Activated naive CD8-positive, alpha-beta T cell treated with anti-CD3 and anti-CD28 coated beads, Interleukin-2, amount 10 ng/mL, durations not matched to agents 7 days and 5 days (primary cell): Measurements from ENCODE around the gene NRL. TPM values are rescaled to one million over a fixed set of nuclear protein-coding genes. Genes with fewer than 3 reads are reported as not detected.

Source experiments
- ATAC-seq: fragments of 150-1000 bp; cut with Tn5 transposase; one replicate; pipeline ENCODE4 v1.10.0; 2021; ENCODE audit warnings: low read depth, moderate library complexity
- POLR2A ChIA-PET: fragments of 350-600 bp; sonication (Branson Sonifier 250); formaldehyde crosslinking; loops from one replicate; lab custom pipeline; 2021; ENCODE audit warnings: antibody characterized with exemption; lab: Charles Lee
- DNase-seq: peaks from one replicate; pipeline ENCODE4 v3.0.0; 2021
- H3K27ac Mint-ChIP-seq: one replicate; pipeline ENCODE4 v1.8.0; 2022; ENCODE audit warnings: mild to moderate bottlenecking, mixed read lengths
- H3K27me3 Mint-ChIP-seq: one replicate; pipeline ENCODE4 v1.8.0; 2022; ENCODE audit warnings: mild to moderate bottlenecking, moderate library complexity, mixed read lengths
- H3K36me3 Mint-ChIP-seq: one replicate; pipeline ENCODE4 v1.8.0; 2021; ENCODE audit warnings: mild to moderate bottlenecking, mixed read lengths
- H3K4me1 Mint-ChIP-seq: one replicate; pipeline ENCODE4 v1.8.0; 2021; ENCODE audit warnings: mixed read lengths
- H3K4me3 Mint-ChIP-seq: one replicate; pipeline ENCODE4 v1.8.0; 2022; ENCODE audit warnings: mild to moderate bottlenecking, moderate library complexity, mixed read lengths
- H3K9me3 Mint-ChIP-seq: one replicate; pipeline ENCODE4 v1.8.0; 2021; ENCODE audit warnings: mixed read lengths
- total RNA-seq, 2 experiments: library from RNA; stranded (reverse); gene quantifications; one replicate each; pipeline ENCODE4 v1.2.3, GENCODE V29; 2021

NRL gene
- total RNA-seq, 2 experiments from 2014 or later, result 3.3 to 3.4 TPM

DNA sequence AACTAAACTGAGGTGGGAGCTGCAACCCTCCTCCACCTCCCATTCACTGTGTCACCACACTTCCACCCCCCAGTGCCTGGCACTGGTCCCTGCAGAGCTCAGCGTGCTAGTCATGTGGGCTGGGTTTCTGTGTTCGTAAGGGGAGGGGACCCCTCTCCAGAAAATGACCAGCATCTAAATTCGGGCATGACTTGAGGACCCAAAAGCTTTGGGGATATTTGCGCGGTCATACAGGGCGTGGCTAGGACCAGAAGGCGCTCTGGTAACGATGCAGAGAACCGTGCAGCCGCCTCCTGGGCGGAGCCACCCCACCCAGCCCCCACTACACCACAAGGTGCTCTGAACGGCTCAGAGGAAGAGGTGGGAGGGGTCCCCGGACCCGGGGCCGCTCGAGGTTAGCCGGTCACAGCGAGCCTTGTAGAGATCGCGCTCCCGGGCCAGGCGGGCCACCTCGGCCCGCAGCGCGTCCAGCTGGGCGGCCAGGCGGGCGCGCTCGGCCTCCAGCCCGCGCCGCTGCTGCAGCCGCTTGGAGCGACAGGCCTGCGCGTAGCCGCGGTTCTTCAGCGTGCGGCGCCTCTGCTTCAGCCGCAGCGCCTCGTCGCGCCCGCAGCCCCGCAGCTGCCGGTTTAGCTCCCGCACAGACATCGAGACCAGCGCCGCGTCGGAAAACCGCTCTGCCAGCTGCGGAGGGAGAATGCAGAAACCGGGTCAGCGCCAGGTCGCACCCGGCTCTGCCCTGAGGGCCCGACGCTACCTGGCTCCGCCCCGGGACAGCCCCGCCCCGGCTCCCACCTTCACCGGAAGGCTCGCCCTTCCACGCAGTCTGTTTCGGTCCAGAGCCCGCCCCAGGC, 33.6 kb downstream of the NRL start:
- peak; percentile 86 for DNase-seq
- peak; percentile 93 for ATAC-seq
- Mint-ChIP-seq H3K27ac (peak overlapping the region; percentile 87), H3K36me3 (no peaks in the 10 kb centered on the region), H3K9me3 (no peaks in the 10 kb centered on the region), H3K4me3 (peak overlapping the region; percentile 80), H3K27me3 (no peaks in the 10 kb centered on the region), H3K4me1 (peaks cover 21% of the 10 kb centered on the region)
- POLR2A ChIA-PET, result interaction anchor here (0.6 to 4.9 kb wide), 18 partner anchors 8 to 455 kb away, joined by 3 to 71 read pairs (median 7); partner anchors contain the start of genes CARMIL3, CPNE6, DCAF11 and DHRS4L2

DNA sequence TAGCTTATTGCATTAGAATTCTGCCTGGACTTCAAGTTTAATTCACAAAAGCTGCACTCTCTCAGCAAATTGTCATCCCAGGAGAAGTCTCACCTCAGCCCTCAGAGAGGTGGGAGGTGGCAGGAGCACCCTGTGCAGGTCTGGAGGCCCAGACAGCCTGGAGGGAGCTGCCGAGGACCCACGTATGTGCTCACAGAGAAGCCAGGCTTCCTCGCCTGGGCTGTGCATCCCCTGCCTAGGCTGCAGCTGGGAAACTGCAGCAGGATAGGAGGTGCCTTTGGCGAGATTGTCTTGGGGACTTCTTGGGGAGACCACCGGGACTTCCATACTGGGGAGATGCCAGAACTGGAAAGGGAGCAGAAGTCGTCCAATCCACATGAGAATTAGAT, 34.6 kb downstream of the NRL start:
- no peak for ATAC-seq
- POLR2A ChIA-PET, result interaction anchor here (0.8 to 4.9 kb wide), 12 partner anchors 9 to 109 kb away, joined by 3 to 71 read pairs (median 12); partner anchors contain the start of genes CARMIL3, CPNE6, DCAF11 and IPO4

DNA sequence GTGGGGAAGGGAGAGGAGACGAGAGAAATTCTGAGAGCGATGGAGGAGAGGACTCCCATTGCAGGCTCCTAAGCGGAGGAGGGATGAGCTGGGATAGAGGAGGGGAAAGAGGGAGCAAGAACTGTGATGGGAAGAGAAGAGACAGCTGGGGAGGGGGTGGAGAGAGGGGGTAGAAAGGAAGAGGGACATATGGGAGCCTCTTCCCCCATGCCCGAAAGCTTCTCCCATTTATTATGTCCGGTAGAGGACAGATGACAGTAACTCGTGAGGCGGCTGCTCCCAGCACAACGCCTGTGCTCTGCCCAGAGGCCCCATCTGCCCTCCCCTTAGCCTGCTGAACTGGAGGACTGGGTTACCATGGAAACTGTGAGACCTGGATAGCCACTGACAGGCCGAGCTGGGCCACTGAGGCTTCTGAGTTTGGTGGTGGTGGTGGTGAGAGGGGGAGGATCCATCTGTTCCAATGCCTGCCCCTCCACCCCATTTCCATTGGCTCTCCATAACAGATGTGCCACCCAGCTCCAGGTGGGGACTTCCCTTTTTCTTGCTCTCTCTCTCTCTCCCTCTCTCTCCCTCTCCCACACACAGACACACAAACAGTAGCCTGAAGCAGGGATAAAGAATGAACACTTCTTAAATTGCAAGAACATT, 35.1 kb downstream of the NRL start:
- Mint-ChIP-seq H3K27ac (no peak overlapping the region), H3K9me3 (no peaks in the 10 kb centered on the region), H3K4me1 (peaks cover 33% of the 10 kb centered on the region), H3K4me3 (no peak overlapping the region), H3K36me3 (no peaks in the 10 kb centered on the region), H3K27me3 (no peaks in the 10 kb centered on the region)
- ATAC-seq (no peak), DNase-seq (no peak)
- POLR2A ChIA-PET, result interaction anchor here (0.8 to 4.9 kb wide), 6 partner anchors 15 to 82 kb away, joined by 5 to 71 read pairs (median 21); partner anchors contain the start of genes CARMIL3, DCAF11, IRF9 and NRL

More for the DNA sequence above, 34.6 kb downstream of the NRL start:
- no peak for DNase-seq
- H3K4me3 Mint-ChIP-seq, result peak overlapping the region; percentile 80
- no peaks in the 10 kb centered on the region for H3K27me3 Mint-ChIP-seq
- peaks cover 31% of the 10 kb centered on the region for H3K4me1 Mint-ChIP-seq
- no peaks in the 10 kb centered on the region for H3K9me3 Mint-ChIP-seq
- peak overlapping the region; percentile 87 for H3K27ac Mint-ChIP-seq
- no peaks in the 10 kb centered on the region for H3K36me3 Mint-ChIP-seq

DNA sequence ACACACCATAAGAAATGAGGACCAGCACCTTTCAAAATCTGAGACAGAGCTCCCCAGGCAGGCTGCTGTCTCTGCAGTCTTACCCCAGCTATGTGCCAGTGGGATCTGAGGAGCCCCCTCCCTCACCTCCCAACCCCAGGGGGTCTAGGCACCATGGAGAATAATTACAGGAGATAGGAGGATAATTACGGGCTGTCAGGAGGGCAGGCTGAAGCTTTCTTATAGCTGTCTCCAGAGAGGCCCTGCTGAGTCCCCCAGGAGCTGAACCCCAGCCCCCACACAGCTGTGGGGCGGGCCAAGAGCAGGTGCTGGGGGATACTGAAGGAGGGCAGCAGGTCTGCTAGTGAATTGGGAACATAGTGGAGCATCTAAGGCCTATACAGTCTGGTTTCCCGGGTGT, 36.6 kb downstream of the NRL start:
- ATAC-seq (no peak), DNase-seq (no peak)
- POLR2A ChIA-PET, result interaction anchor here (4.9 kb wide), 1 partner anchor 16 kb away, joined by 71 read pairs; the partner anchor contains the start of gene PCK2
- Mint-ChIP-seq H3K27me3 (no peaks in the 10 kb centered on the region), H3K4me1 (peaks cover 33% of the 10 kb centered on the region), H3K4me3 (no peak overlapping the region), H3K36me3 (no peaks in the 10 kb centered on the region), H3K27ac (no peak overlapping the region), H3K9me3 (no peaks in the 10 kb centered on the region)

DNA sequence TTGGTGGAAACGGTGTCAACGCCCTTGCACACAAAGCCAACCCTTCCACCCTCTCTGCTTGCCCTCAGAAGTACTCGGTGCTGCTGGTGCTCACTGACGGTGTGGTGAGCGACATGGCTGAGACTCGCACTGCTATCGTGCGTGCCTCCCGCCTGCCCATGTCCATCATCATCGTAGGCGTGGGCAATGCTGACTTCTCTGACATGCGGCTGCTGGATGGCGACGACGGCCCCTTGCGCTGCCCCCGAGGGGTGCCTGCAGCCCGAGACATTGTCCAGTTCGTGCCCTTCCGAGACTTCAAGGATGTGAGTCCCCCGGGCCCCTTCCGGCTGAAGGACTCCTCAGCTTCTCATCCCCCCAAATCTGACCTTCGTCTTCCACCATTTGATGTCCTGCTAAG, 37.7 kb downstream of the NRL start:
- H3K36me3 Mint-ChIP-seq, result no peaks in the 10 kb centered on the region
- no peak overlapping the region for H3K4me3 Mint-ChIP-seq
- POLR2A ChIA-PET, result interaction anchor here (1.4 kb wide), 1 partner anchor 17 kb away, joined by 4 read pairs; the partner anchor contains the start of gene PCK2
- ATAC-seq, result no peak
- peaks cover 30% of the 10 kb centered on the region for H3K4me1 Mint-ChIP-seq
- H3K27ac Mint-ChIP-seq, result no peak overlapping the region
- H3K9me3 Mint-ChIP-seq, result no peaks in the 10 kb centered on the region
- no peak for DNase-seq
- no peaks in the 10 kb centered on the region for H3K27me3 Mint-ChIP-seq

DNA sequence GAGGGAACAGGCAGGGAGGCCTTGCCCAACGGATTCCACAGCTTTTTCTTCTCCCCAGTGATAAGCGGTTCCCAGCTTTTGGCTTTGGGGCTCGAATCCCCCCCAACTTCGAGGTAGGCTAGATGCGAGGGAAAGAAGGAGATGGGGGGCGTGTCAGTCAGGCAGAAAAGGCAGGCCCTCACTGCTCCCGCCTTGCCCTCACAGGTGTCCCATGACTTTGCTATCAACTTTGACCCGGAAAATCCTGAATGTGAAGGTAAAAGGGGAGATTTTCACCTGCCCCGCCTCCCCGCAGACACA, 38.5 kb downstream of the NRL start:
- no peak for ATAC-seq
- H3K27ac Mint-ChIP-seq, result no peak overlapping the region
- no peaks in the 10 kb centered on the region for H3K27me3 Mint-ChIP-seq

DNA sequence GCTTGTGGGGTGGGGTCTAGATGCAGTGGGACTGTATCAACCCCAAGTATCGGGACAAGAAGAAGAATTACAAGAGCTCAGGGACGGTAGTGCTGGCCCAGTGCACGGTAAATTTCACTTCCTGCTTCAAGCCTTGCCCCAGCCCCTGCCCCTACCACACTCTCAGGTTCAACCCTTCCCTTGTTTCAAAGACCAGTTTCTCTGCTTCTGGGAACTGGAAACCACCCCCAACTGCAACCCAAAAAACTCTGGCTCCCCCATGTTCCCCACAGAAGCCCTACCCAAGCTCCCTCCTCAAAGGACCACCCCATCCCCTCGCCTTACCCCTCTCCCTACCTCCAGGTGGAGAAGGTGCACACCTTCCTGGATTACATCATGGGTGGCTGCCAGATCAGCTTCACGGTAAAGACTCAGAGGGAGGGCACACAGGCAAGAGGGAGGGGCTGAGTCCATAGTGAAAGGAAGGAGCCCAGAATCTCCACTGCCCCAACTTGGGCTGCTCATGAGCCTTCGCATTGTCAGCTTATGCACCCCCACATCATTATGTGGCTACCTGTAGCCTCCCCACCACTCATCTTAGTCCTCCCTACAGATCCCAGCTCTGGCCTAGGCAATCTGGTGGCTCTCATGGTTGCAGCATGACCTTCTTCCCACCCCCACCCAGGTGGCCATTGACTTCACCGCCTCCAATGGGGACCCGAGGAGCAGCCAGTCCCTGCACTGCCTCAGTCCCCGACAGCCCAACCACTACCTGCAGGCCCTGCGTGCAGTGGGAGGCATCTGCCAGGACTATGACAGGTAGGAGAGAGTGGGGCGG, 39.1 kb downstream of the NRL start:
- Mint-ChIP-seq H3K27me3 (no peaks in the 10 kb centered on the region), H3K27ac (peak overlapping the region; percentile 89), H3K9me3 (no peaks in the 10 kb centered on the region), H3K4me1 (peaks cover 24% of the 10 kb centered on the region), H3K4me3 (peak overlapping the region; percentile 68), H3K36me3 (no peaks in the 10 kb centered on the region)
- POLR2A ChIA-PET, result interaction anchor here (0.7 to 1.9 kb wide), 7 partner anchors 18 to 85 kb away, joined by 3 to 8 read pairs (median 4); partner anchors contain the start of genes DCAF11, NRL and PCK2
- DNase-seq, result no peak
- ATAC-seq, result peak; percentile 65

More for the DNA sequence above, 38.5 kb downstream of the NRL start:
- H3K36me3 Mint-ChIP-seq, result no peaks in the 10 kb centered on the region
- no peak overlapping the region for H3K4me3 Mint-ChIP-seq
- DNase-seq, result no peak
- no peaks in the 10 kb centered on the region for H3K9me3 Mint-ChIP-seq
- peaks cover 27% of the 10 kb centered on the region for H3K4me1 Mint-ChIP-seq
- POLR2A ChIA-PET, result interaction anchor here (1.3 to 1.9 kb wide), 5 partner anchors 18 to 84 kb away, joined by 4 to 8 read pairs (median 4); partner anchors contain the start of genes DCAF11, NRL and PCK2

DNA sequence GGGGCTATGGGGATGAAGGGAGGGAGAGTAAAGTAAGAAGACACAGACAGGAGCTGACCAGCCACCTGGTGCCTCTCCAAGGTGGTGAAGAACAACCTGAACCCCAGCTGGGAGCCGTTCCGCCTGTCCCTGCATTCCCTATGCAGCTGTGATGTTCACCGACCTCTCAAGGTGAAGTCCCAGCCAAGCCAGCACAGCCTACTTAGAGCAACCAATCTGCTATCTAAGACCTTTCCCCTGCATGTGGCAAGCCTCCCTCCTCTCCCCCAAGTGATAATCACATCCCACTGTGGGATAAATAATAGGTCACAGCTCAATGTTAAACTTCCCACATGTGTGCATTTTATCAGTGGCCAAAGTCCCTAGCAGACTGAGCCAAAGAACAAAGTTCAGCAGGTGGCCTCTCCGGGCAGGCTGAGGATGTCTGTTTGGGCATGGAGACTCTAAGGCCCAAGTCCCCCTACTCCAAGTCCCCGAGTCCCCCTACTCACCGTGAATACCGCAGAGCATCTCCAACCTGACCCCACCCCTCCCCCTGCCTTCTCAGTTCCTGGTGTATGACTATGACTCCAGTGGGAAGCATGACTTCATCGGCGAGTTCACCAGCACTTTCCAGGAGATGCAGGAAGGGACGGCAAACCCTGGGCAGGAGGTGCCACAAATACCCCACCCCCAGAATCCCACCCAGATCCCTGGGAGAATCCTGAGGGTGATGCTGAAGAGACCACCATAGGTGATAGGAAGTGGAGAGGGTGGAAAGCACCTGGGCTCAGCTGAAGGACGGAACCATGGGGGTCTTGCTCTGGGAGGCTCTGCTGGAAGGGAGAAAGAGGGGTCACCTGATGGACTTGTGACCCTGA, 39.9 kb downstream of the NRL start:
- Mint-ChIP-seq H3K27ac (peak overlapping the region; percentile 89), H3K4me1 (peaks cover 15% of the 10 kb centered on the region), H3K36me3 (no peaks in the 10 kb centered on the region), H3K27me3 (peaks cover 2% of the 10 kb centered on the region), H3K4me3 (no peak overlapping the region), H3K9me3 (no peaks in the 10 kb centered on the region)
- DNase-seq (no peak), ATAC-seq (no peak)
- POLR2A ChIA-PET, result interaction anchor here (0.7 to 1.9 kb wide), 6 partner anchors 17 to 357 kb away, joined by 3 to 8 read pairs (median 4); partner anchors contain the start of genes DCAF11, NRL and PCK2

DNA sequence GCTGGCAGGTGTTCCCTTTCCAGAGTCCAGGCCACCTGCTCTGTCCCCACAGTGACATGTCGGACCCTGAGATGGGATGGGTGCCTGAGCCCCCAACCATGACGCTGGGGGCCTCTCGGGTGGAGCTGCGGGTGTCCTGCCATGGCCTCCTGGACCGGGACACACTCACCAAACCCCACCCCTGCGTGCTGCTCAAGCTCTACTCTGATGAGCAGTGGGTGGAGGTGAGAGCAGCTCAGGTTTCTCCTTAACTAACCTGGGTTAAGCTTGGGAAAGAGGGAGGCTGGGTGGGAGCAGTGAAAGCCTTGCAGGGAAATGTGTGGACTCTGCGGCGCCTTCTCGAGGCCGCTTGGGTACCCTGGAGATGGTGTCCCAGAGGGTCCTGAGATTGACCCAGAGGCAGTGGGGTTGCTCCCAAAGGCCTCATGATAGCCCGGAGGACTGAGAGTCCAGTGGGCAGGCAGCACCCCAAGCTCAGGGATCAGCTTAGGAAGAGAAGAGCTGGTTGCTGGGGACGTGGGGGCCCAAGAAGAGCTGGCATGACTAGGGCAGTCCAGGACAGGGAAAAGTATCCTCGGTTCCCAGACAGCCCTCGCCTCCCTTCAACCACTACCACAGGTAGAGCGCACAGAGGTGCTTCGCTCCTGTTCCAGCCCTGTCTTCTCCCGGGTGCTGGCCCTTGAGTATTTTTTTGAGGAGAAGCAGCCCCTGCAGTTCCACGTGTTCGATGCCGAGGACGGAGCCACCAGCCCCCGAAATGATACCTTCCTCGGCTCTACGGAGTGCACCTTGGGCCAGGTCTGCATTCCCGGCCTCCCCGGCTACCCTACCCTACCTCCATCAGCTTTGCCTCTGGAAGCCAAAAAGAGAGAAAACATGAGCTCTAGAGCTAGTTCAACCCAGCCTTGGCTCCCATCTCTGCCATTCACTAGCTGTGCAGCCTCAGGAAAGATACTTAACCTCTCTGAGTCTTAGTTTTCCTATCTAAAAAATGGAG, 41.6 kb downstream of the NRL start:
- no peak overlapping the region for H3K27ac Mint-ChIP-seq
- POLR2A ChIA-PET, result interaction anchor here (0.6 to 1.2 kb wide), 4 partner anchors 8 to 1483 kb away, joined by 3 to 7 read pairs (median 4); no protein-coding TSS in a partner anchor
- H3K27me3 Mint-ChIP-seq, result peaks cover 2% of the 10 kb centered on the region
- DNase-seq (no peak), ATAC-seq (no peak)
- peaks cover 15% of the 10 kb centered on the region for H3K4me1 Mint-ChIP-seq
- no peaks in the 10 kb centered on the region for H3K36me3 Mint-ChIP-seq
- H3K4me3 Mint-ChIP-seq, result no peak overlapping the region
- no peaks in the 10 kb centered on the region for H3K9me3 Mint-ChIP-seq

DNA sequence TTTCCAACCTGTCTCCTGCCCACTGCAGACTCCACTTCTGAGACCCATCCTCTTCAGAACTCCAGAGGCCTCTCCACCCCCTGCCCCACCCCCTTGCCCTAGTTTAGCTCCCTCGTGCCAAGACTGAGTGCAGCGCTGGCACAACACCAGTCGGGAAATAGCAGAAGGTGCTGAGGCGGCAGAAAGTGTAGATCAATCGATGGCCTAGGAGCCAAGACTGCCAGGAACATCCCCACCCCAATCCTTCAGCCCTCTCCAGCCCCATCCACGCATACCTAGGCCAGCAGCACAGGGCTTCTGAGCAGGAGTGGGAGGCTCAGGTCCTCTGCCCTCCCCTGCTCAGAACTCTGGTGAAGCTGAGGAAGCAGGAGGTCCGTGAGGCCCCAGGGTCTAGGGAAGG, 42.3 kb downstream of the NRL start:
- no peaks in the 10 kb centered on the region for H3K9me3 Mint-ChIP-seq
- no peak for DNase-seq
- no peak overlapping the region for H3K4me3 Mint-ChIP-seq
- no peaks in the 10 kb centered on the region for H3K36me3 Mint-ChIP-seq
- no peak for ATAC-seq
- peaks cover 2% of the 10 kb centered on the region for H3K27me3 Mint-ChIP-seq
- H3K27ac Mint-ChIP-seq, result no peak overlapping the region
- POLR2A ChIA-PET, result interaction anchor here (1.2 kb wide), 1 partner anchor 9 kb away, joined by 4 read pairs; no protein-coding TSS in a partner anchor
- peaks cover 15% of the 10 kb centered on the region for H3K4me1 Mint-ChIP-seq

DNA sequence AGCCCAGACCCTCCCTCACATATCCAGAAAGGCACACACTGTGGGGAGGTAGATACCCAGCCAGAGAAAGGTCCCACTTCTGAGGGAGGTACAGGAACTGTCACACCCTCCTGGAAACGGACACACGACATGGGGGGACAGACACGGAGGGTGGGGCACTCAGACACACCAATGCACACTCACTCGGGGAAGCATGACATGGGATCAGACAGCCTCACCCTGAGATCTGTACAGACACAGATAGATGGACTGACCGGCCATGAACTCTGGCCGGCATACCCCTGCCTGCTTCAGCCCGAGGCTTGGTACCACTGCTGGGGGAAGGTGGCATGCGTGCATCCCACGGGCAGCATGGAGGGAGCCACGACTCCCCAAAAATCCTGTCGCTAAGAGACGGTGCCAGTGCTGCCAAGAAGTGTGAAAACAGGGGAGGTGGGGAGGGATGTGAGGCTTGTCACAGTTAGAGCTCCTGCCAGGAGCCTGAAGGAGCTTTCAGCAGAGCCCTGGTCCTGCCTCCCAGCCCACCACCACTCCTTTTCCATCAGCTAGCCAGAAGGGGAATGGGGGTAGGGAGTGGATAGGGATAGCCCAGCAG, 42.8 kb downstream of the NRL start:
- Mint-ChIP-seq H3K27ac (no peak overlapping the region), H3K27me3 (peaks cover 2% of the 10 kb centered on the region), H3K4me1 (peaks cover 15% of the 10 kb centered on the region), H3K9me3 (no peaks in the 10 kb centered on the region), H3K4me3 (no peak overlapping the region), H3K36me3 (no peaks in the 10 kb centered on the region)
- no peak for DNase-seq
- ATAC-seq, result no peak
- POLR2A ChIA-PET, result interaction anchor here (1.4 kb wide), 1 partner anchor 20 kb away, joined by 3 read pairs; the partner anchor contains the start of gene CARMIL3
